PC-9 (cell line): ENCODE results near the gene SDSL.

ENCODE experiments used
- EZH2 ChIP-seq: fragments of 200-600 bp; sonication (generic); IDR thresholded peaks from 2 replicates; pipeline ENCODE4 v1.8.0; 2017; ENCODE audit warnings: antibody characterized with exemption, low read depth
- TF ChIP-seq, protein P1 (sequence below): fragments of 200-600 bp; sonication (generic); conservative IDR thresholded peaks from 2 replicates; pipeline ENCODE4 v1.6.1; 2017; ENCODE audit warnings: mixed run types, antibody characterized with exemption, mild to moderate bottlenecking, moderate library complexity

DNA sequence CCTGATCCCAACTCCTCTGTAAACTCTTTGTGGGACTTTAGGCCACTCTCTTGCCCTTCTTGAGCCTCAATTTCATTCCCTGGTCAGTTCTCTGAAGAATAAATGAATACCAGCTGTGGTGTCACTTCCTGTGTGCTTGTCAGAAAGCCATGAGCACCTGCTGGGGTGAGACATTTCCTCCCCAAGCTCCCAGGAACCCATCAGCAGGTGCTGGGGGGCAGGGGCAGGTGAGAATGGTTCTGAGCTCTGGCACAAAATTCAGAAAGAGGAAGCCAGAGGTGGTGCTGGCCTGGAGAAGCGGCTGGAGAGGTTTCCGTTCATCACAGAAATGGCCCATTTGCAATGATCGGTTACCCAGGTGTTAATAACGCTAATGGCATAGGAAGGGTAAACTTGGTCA is 34.6 kb downstream of the SDSL start:
- TF ChIP-seq, protein P1, sequence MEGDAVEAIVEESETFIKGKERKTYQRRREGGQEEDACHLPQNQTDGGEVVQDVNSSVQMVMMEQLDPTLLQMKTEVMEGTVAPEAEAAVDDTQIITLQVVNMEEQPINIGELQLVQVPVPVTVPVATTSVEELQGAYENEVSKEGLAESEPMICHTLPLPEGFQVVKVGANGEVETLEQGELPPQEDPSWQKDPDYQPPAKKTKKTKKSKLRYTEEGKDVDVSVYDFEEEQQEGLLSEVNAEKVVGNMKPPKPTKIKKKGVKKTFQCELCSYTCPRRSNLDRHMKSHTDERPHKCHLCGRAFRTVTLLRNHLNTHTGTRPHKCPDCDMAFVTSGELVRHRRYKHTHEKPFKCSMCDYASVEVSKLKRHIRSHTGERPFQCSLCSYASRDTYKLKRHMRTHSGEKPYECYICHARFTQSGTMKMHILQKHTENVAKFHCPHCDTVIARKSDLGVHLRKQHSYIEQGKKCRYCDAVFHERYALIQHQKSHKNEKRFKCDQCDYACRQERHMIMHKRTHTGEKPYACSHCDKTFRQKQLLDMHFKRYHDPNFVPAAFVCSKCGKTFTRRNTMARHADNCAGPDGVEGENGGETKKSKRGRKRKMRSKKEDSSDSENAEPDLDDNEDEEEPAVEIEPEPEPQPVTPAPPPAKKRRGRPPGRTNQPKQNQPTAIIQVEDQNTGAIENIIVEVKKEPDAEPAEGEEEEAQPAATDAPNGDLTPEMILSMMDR = no peak
- TF ChIP-seq EZH2 = no peak
